ENCODE data around the gene MPND.

Gene MPND

GRCh38 chr19:4409123-4409933, 66.0 kb downstream of the MPND start:
- DNase-seq: no peak
